GM12801 (cell line): ENCODE results near the gene MRPS18B.

Experiments
- CTCF ChIP-seq: IDR thresholded peaks from one replicate; pipeline ENCODE4 v1.5.1; 2011; ENCODE audit warnings: control low read depth; ENCODE audit not compliant: insufficient read length; ENCODE audit errors: extremely low read depth

MRPS18B gene

GRCh38 chr6:30646450-30647241, 29.0 kb downstream of the MRPS18B start, which contains the start of gene C6orf136:
C6orf136 (plus strand) TSS chr6:30647133; CDS start chr6:30647232, 99 bp downstream.
- no peak for TF ChIP-seq CTCF

- TF ChIP-seq CTCF: no peak
Observed at GRCh38 chr6:30647242-30648116, 29.8 kb downstream of the MRPS18B start.

- no peak for TF ChIP-seq CTCF
Observed at GRCh38 chr6:30651143-30651542, 33.5 kb downstream of the MRPS18B start.

- TF ChIP-seq CTCF: no peak
Observed at GRCh38 chr6:30654798-30655742, 37.4 kb downstream of the MRPS18B start.

- TF ChIP-seq CTCF: no peak
Observed at GRCh38 chr6:30655743-30656094, 38.1 kb downstream of the MRPS18B start.

GRCh38 chr6:30656513-30656912, 38.9 kb downstream of the MRPS18B start:
- no peak for TF ChIP-seq CTCF

- TF ChIP-seq CTCF: no peak
Observed at GRCh38 chr6:30657454-30657853, 39.8 kb downstream of the MRPS18B start.
